OCI-LY7 (cell line): ENCODE measurements around the gene SCT. TPM values are rescaled to one million over a fixed set of nuclear protein-coding genes. Genes with fewer than 3 reads are reported as not detected.

Experiments
- BruUV-seq: library from RNA; stranded (reverse); fragments of 400-500 nt; replicated peaks from 2 replicates; lab custom pipeline; 2021; lab: Mats Ljungman, UMichigan
- CTCF ChIA-PET: fragments of 300-600 bp; sonication (Branson Sonifier 250); formaldehyde crosslinking; loops from one replicate; lab custom pipeline; 2022; ENCODE audit warnings: antibody characterized with exemption; ENCODE audit not compliant: unreplicated experiment; lab: Charles Lee
- POLR2A ChIA-PET: fragments of 300-600 bp; sonication (Branson Sonifier 250); formaldehyde crosslinking; loops from one replicate; lab custom pipeline; 2022; ENCODE audit warnings: antibody characterized with exemption; lab: Charles Lee
- DNase-seq: peaks from one replicate; pipeline ENCODE4 v3.0.0-alpha.2; 2015; ENCODE audit warnings: low spot score
- H2AFZ ChIP-seq: fragments of 200-600 bp; sonication (generic), shearing (Covaris generic); 2 replicates; pipeline ENCODE4 v1.6.1; 2014; ENCODE audit warnings: mild to moderate bottlenecking, antibody characterized with exemption, low read length, moderate library complexity
- H3K27ac ChIP-seq: fragments of 200-600 bp; sonication (generic); 2 replicates; pipeline ENCODE4 v1.5.1; 2014; ENCODE audit warnings: mixed run types, low read depth, mild to moderate bottlenecking, moderate library complexity, low read length, inconsistent platforms; ENCODE audit not compliant: poor library complexity, severe bottlenecking
- H3K36me3 ChIP-seq: fragments of 200-600 bp; sonication (generic); 2 replicates; pipeline ENCODE4 v1.6.1; 2014; ENCODE audit warnings: mild to moderate bottlenecking, antibody characterized with exemption, low read length, moderate library complexity, mixed read lengths; ENCODE audit not compliant: insufficient read depth
- H3K4me1 ChIP-seq: fragments of 200-600 bp; sonication (generic); 2 replicates; pipeline ENCODE4 v1.5.1; 2014; ENCODE audit warnings: mild to moderate bottlenecking, low read length; ENCODE audit not compliant: insufficient read depth, poor library complexity, severe bottlenecking
- H3K4me2 ChIP-seq: fragments of 200-600 bp; sonication (generic); 2 replicates; pipeline ENCODE4 v1.6.1; 2014; ENCODE audit warnings: mild to moderate bottlenecking, low read length
- H3K4me3 ChIP-seq: fragments of 200-600 bp; sonication (generic); 2 replicates; pipeline ENCODE4 v1.5.1; 2014; ENCODE audit warnings: mild to moderate bottlenecking, low read depth, low read length; ENCODE audit not compliant: poor library complexity, severe bottlenecking
- H3K79me2 ChIP-seq: fragments of 200-600 bp; sonication (generic); 2 replicates; pipeline ENCODE4 v1.6.1; 2016; ENCODE audit warnings: low read depth, mild to moderate bottlenecking, low read length, moderate library complexity, mixed read lengths; ENCODE audit not compliant: insufficient read depth
- H3K9me2 ChIP-seq: fragments of 200-600 bp; sonication (generic); 2 replicates; pipeline ENCODE4 v1.6.1; 2016; ENCODE audit warnings: mild to moderate bottlenecking, low read length, mixed read lengths; ENCODE audit not compliant: insufficient read depth
- H3K9me3 ChIP-seq: fragments of 200-600 bp; sonication (generic); 2 replicates; pipeline ENCODE4 v1.6.1; 2014; ENCODE audit warnings: mild to moderate bottlenecking, mixed run types, low read length, mixed read lengths
- H4K20me1 ChIP-seq: fragments of 200-600 bp; sonication (generic); 2 replicates; pipeline ENCODE4 v1.6.1; 2014; ENCODE audit warnings: mild to moderate bottlenecking, antibody characterized with exemption, low read length, moderate library complexity, mixed read lengths; ENCODE audit not compliant: insufficient read depth
- EZH2phosphoT487 ChIP-seq: fragments of 200-600 bp; sonication (generic); IDR thresholded peaks from 2 replicates; pipeline ENCODE4 v1.6.1; 2018; ENCODE audit warnings: low read depth, borderline replicate concordance, mild to moderate bottlenecking, mixed run types, antibody characterized with exemption, low read length, moderate library complexity, mixed read lengths
- intact Hi-C: fragments of 100-400 bp; cut with micrococcal nuclease; formaldehyde crosslinking; loops from one replicate; pipeline ENCODE4 v1.10.0; 2022; ENCODE audit not compliant: unreplicated experiment
- total RNA-seq, 2 experiments: library from RNA; depleted of rRNA in 1 of 2; stranded (reverse); fragments of >200 nt in 1 of 2; shearing (Covaris generic) in 1 of 2; gene quantifications; 2 replicates each; pipeline ENCODE4 v1.2.3, GENCODE V29; 2014 to 2022
- TF ChIP-seq, protein P1 (sequence below): fragments of 200-600 bp; sonication (generic); conservative IDR thresholded peaks from 2 replicates; pipeline ENCODE4 v1.5.1; 2014; ENCODE audit warnings: mild to moderate bottlenecking, antibody characterized with exemption, low read length, moderate library complexity, mixed read lengths

The SCT gene
- total RNA-seq, 2 experiments from 2014 or later: not detected

- H2AFZ ChIP-seq: no peak overlapping the region
- no peak for TF ChIP-seq EZH2phosphoT487
- TF ChIP-seq, protein P1, sequence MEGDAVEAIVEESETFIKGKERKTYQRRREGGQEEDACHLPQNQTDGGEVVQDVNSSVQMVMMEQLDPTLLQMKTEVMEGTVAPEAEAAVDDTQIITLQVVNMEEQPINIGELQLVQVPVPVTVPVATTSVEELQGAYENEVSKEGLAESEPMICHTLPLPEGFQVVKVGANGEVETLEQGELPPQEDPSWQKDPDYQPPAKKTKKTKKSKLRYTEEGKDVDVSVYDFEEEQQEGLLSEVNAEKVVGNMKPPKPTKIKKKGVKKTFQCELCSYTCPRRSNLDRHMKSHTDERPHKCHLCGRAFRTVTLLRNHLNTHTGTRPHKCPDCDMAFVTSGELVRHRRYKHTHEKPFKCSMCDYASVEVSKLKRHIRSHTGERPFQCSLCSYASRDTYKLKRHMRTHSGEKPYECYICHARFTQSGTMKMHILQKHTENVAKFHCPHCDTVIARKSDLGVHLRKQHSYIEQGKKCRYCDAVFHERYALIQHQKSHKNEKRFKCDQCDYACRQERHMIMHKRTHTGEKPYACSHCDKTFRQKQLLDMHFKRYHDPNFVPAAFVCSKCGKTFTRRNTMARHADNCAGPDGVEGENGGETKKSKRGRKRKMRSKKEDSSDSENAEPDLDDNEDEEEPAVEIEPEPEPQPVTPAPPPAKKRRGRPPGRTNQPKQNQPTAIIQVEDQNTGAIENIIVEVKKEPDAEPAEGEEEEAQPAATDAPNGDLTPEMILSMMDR: no peak
- H3K4me2 ChIP-seq: no peak overlapping the region
- H3K9me2 ChIP-seq: no peaks in the 10 kb centered on the region
- no peak overlapping the region for H3K27ac ChIP-seq
- no peak for DNase-seq
- H4K20me1 ChIP-seq: 0 out of 2 replicates have a peak, but pooled peaks cover 3% of the 10 kb centered on the region
- POLR2A ChIA-PET: no interaction called here
- intact Hi-C loops: no loop called here
- H3K4me3 ChIP-seq: no peak overlapping the region
- H3K4me1 ChIP-seq: no peaks in the 10 kb centered on the region
- H3K9me3 ChIP-seq: no peaks in the 10 kb centered on the region
- no TSS peak for BruUV-seq
- H3K79me2 ChIP-seq: no peaks in the 10 kb centered on the region
- CTCF ChIA-PET: no interaction called here
- H3K36me3 ChIP-seq: peaks cover 90% of the 10 kb centered on the region
Observed at GRCh38 chr11:609341-609811, 17.6 kb downstream of the SCT start.

- BruUV-seq: no TSS peak
- no peak overlapping the region for H2AFZ ChIP-seq
- no peak for TF ChIP-seq EZH2phosphoT487
- TF ChIP-seq, protein P1: no peak
- CTCF ChIA-PET: interaction anchor here (0.6 kb wide), 1 partner anchor 8 kb away, joined by 4 read pairs; no protein-coding TSS in a partner anchor
- no peak for DNase-seq
- H3K4me1 ChIP-seq: no peaks in the 10 kb centered on the region
- H3K27ac ChIP-seq: no peak overlapping the region
- H3K79me2 ChIP-seq: no peaks in the 10 kb centered on the region
- no peaks in the 10 kb centered on the region for H4K20me1 ChIP-seq
- POLR2A ChIA-PET: no interaction called here
- H3K4me2 ChIP-seq: no peak overlapping the region
- H3K9me2 ChIP-seq: no peaks in the 10 kb centered on the region
- H3K9me3 ChIP-seq: no peaks in the 10 kb centered on the region
- H3K4me3 ChIP-seq: no peak overlapping the region
- peaks cover 96% of the 10 kb centered on the region for H3K36me3 ChIP-seq
- intact Hi-C loops: no loop called here
Observed at GRCh38 chr11:608791-609251, 18.2 kb downstream of the SCT start.

DNA sequence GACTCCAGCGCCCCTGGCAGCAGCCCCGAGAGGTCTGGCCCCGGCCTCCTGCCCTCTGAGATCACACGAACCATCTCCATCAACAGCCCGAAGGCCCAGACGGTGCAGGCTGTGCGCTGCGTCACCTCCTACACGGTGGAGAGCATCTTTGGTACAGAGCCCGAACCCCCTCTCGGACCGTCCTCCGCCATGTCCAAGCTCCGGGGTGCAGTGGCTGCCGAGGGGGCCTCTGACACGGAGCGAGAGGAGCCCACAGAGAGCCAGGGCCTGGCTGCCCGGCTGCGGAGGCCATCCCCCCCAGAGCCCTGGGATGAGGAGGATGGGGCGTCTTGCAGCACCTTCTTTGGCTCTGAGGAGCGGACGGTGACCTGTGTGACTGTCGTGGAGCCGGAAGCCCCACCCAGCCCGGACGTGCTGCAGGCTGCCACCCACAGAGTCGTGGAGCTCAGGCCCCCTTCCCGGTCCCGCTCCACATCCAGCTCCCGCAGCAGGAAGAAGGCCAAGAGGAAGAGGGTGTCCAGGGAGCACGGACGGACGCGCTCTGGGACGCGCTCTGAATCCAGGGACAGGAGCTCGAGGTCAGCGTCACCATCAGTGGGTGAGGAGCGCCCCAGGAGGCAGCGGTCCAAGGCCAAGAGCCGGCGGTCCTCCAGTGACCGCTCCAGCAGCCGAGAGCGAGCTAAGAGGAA, 18.9 kb downstream of the SCT start:
- TF ChIP-seq EZH2phosphoT487: no peak
- TF ChIP-seq, protein P1: no peak
- Histone ChIP-seq H3K9me3 (no peaks in the 10 kb centered on the region), H3K27ac (no peak overlapping the region), H3K4me2 (no peak overlapping the region), H3K9me2 (no peaks in the 10 kb centered on the region), H4K20me1 (no peaks in the 10 kb centered on the region), H3K79me2 (no peaks in the 10 kb centered on the region), H3K4me3 (no peak overlapping the region), H3K36me3 (peaks cover 98% of the 10 kb centered on the region), H2AFZ (no peak overlapping the region), H3K4me1 (no peaks in the 10 kb centered on the region)
- DNase-seq: no peak
- ChIA-PET POLR2A (no interaction called here), CTCF (interaction anchor here (0.5 to 0.6 kb wide), 2 partner anchors 9 to 29 kb away, joined by 3 to 4 read pairs; no protein-coding TSS in a partner anchor)
- intact Hi-C loops: no loop called here
- BruUV-seq: TSS peak; percentile 35
